Psoas muscle (tissue), 8 donors: Measurements from ENCODE around the gene EPHB2. TPM values are rescaled to one million over a fixed set of nuclear protein-coding genes. Genes with fewer than 3 reads are reported as not detected.
A peak's percentile ranks its signal among the peaks of the same experiment; 100 is the strongest.
"Not testable (repeated sequence)": the region's sequence is repeated elsewhere in the genome, so short reads cannot be mapped to it uniquely, and the experiment has no call there.

Experiments
- ATAC-seq, 4 donors: fragments of 200-7000 bp; cut with Tn5 transposase; one replicate each; pipeline ENCODE4 v1.9.1; 2020; ENCODE audit warnings: moderate library complexity in 3 of 4, mild to moderate bottlenecking in 2 of 4
- DNase-seq, 2 donors: peaks; one replicate each; pipeline ENCODE4 v3.0.0-alpha.2; 2020
- H3K27ac ChIP-seq: fragments of 200-600 bp; one replicate; pipeline ENCODE4 v1.8.0; 2022
- H3K27me3 ChIP-seq, 3 donors: fragments of 200-600 bp in 1 of 3; one replicate each; pipeline versions ENCODE4 v1.6.1 to v1.8.0; 2013 to 2022; ENCODE audit warnings: low read length in 2 of 3, mild to moderate bottlenecking in 2 of 3, moderate library complexity in 1 of 3; ENCODE audit not compliant: insufficient read depth in 3 of 3
- H3K36me3 ChIP-seq, 2 donors: fragments of 200-600 bp in 1 of 2; one replicate each; pipeline versions ENCODE4 v1.6.1 to v1.8.0; 2013 to 2022; ENCODE audit warnings: low read depth in 1 of 2, mild to moderate bottlenecking in 1 of 2, moderate library complexity in 1 of 2; ENCODE audit not compliant: insufficient read depth in 1 of 2
- H3K4me1 ChIP-seq: fragments of 200-600 bp; one replicate; pipeline ENCODE4 v1.8.0; 2022
- H3K4me3 ChIP-seq: fragments of 200-600 bp; one replicate; pipeline ENCODE4 v1.8.0; 2022; ENCODE audit warnings: mild to moderate bottlenecking
- H3K9me3 ChIP-seq: fragments of 200-600 bp; one replicate; pipeline ENCODE4 v1.8.0; 2022
- WGBS, 3 donors: extraction: QIAGEN DNeasy Blood & Tissue Kit; methylation state at CpG; one replicate each; pipeline versions ENCODE4 v1.1.6 to v1.1.7; 2013; 5-methylcytosine and 5-hydroxymethylcytosine counted together
- intact Hi-C, 2 donors: fragments of 100-400 bp; cut with DNase I; formaldehyde crosslinking; loops; one replicate each; pipeline versions ENCODE4 v1.11.0 to v1.14.2; 2022
- polyA plus RNA-seq, 3 donors: library from polyadenylated mRNA; stranded (reverse); fragments of 200-250 nt; gene quantifications; one replicate each; pipeline ENCODE4 v1.2.3, GENCODE V29; 2013
- total RNA-seq, 4 donors: library from RNA; stranded (reverse); fragmentation: NEBNext Ultra II Directional in 2 of 4; extraction: Animal tissue kit (Norgen Biotek cat#: 25700) in 2 of 4; gene quantifications; one replicate each; pipeline versions ENCODE4 v1.2.1 to v1.2.4, GENCODE V29; 2021 to 2023
- TF ChIP-seq, protein P1 (sequence below): fragments of 200-600 bp; IDR thresholded peaks from one replicate; pipeline ENCODE4 v1.8.0; 2022; ENCODE audit warnings: antibody characterized with exemption
- donor health status: healthy with polysubstance abuse.
- donor health status: DM: no; HTN: no; CAD: no; lungs with moderate emphysema.
- donor health status: Bipolar disorder and iron deficiency.
- donor health status: healthy.
- donor health status: DM: yes; HTN: yes; CAD: no.
- donor health status: DM: no; HTN: no; CAD: no.
- donor health status: DM: no; HTN: no; CAD: no.
- donor health status: DM: yes; HTN: yes; CAD: no.

The EPHB2 gene
- total and polyA plus RNA-seq, 7 donors: 0.06 to 2.1 (median 0.48) TPM; not detected in 1

DNA sequence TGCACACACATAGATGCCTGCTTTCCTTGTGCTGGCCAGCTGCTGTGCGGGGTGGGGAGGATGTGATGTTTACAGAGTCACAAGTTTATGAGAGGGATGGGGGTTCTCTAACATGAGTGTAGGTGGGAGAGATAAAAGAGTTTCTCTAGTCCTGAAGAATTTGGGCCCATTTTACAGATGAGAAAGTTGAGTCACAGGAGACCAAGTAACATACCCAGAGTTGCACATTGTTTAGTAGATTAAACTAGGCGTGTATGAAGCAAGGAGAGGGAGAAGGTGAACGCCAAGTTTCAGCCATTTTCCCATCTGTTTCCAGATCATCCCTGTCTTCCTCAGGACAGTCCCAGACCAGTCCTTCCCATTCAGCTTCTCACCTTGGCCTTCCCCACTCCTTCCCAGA, 126.7 kb downstream of the EPHB2 start:
- peaks cover 0 to 14% (median 5%) of the 10 kb centered on the region in 3 donors for H3K27me3 ChIP-seq
- H3K9me3 ChIP-seq: no peaks in the 10 kb centered on the region
- H3K27ac ChIP-seq: no peak overlapping the region
- TF ChIP-seq, protein P1, sequence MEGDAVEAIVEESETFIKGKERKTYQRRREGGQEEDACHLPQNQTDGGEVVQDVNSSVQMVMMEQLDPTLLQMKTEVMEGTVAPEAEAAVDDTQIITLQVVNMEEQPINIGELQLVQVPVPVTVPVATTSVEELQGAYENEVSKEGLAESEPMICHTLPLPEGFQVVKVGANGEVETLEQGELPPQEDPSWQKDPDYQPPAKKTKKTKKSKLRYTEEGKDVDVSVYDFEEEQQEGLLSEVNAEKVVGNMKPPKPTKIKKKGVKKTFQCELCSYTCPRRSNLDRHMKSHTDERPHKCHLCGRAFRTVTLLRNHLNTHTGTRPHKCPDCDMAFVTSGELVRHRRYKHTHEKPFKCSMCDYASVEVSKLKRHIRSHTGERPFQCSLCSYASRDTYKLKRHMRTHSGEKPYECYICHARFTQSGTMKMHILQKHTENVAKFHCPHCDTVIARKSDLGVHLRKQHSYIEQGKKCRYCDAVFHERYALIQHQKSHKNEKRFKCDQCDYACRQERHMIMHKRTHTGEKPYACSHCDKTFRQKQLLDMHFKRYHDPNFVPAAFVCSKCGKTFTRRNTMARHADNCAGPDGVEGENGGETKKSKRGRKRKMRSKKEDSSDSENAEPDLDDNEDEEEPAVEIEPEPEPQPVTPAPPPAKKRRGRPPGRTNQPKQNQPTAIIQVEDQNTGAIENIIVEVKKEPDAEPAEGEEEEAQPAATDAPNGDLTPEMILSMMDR: no peak
- no peak overlapping the region for H3K4me3 ChIP-seq
- intact Hi-C loops: no loop called here
- no peaks in the 10 kb centered on the region for H3K36me3 ChIP-seq
- ATAC-seq: no peak
- WGBS, 3 donors: 91 to 97% (median 94%) methylated on average over 3 of the region's 3 CpGs
- H3K4me1 ChIP-seq: no peaks in the 10 kb centered on the region
- no peak for DNase-seq

DNA sequence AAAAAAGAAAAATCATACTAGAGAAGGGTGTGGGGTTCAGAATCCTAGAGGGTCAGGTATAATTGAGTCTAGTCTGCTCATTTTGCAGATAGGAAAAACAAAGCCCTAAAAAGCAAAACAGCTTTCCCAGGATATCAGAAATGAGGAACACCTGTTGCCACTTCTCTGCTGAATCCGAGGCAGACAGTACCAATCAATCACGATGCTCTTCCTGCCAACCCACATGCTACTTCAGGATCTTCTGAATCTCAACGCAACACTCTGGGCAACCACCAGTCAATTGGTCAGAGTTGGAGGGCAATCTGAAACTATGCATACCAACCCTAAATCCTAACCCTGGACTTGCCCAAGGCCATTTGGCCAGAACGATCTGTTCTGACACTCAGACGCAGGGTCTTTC, 128.3 kb downstream of the EPHB2 start:
- TF ChIP-seq, protein P1: no peak
- Histone ChIP-seq H3K36me3 (no peaks in the 10 kb centered on the region), H3K9me3 (no peaks in the 10 kb centered on the region), H3K27me3 (peaks cover 0 to 21% (median 9%) of the 10 kb centered on the region in 3 donors), H3K27ac (no peak overlapping the region), H3K4me1 (no peaks in the 10 kb centered on the region), H3K4me3 (no peak overlapping the region)
- 37 to 51% (median 38%) methylated on average over 5 of the region's 5 CpGs for WGBS, 3 donors
- ATAC-seq (no peak), DNase-seq (no peak)
- intact Hi-C loops: no loop called here

DNA sequence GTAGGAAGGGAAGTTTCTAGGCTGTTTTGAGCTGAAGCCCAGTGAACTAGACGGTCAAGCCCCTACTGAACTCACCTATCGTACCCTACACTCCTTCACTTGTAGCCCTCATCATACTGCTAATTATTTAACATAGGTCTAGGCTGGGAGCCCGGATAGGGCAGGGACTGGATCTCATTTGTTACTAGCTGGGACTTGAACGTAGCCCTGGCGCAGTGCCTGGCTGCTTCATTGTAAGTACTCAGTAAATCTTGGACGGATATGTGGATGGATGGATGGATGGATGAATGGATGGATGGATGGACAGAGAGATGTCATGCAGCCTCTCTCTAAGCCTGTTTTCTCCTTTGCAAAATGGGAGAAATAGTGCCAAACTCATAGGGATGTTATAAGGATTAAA, 129.2 kb downstream of the EPHB2 start:
- Histone ChIP-seq H3K9me3 (no peaks in the 10 kb centered on the region), H3K27ac (no peak overlapping the region), H3K27me3 (peaks cover 0 to 21% (median 9%) of the 10 kb centered on the region in 3 donors), H3K4me3 (no peak overlapping the region), H3K36me3 (no peaks in the 10 kb centered on the region), H3K4me1 (no peaks in the 10 kb centered on the region)
- no peak for DNase-seq
- WGBS, 3 donors: 79 to 90% (median 83%) methylated on average over 6 of the region's 6 CpGs
- intact Hi-C loops: no loop called here
- no peak for ATAC-seq
- TF ChIP-seq, protein P1: no peak

DNA sequence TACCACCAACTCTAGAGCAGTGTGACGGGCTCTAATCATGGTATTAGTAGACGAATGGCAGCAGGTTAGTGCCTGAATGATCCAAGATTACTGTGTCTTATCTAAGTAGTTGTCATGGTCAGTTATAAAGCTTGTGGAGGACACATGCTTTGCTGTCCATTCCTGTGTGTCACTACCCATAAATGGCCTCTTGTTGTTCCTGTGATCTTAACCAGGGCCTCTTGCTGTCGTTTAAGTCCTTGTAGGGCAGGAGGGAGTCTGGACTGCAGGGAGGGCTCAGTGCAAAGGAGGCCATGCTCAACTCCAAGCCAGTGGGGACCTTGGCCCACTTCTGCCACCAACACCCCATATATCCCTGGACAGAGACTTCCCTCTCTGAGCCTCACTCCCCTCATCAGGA, 130.5 kb downstream of the EPHB2 start:
- Histone ChIP-seq H3K9me3 (no peaks in the 10 kb centered on the region), H3K4me3 (no peak overlapping the region), H3K27me3 (peaks cover 0 to 21% (median 9%) of the 10 kb centered on the region in 3 donors), H3K36me3 (no peaks in the 10 kb centered on the region), H3K27ac (no peak overlapping the region), H3K4me1 (no peaks in the 10 kb centered on the region)
- WGBS, 3 donors: 54 to 76% (median 68%) methylated on average over 3 of the region's 3 CpGs
- intact Hi-C loops: no loop called here
- DNase-seq (no peak), ATAC-seq (no peak)
- TF ChIP-seq, protein P1: no peak

DNA sequence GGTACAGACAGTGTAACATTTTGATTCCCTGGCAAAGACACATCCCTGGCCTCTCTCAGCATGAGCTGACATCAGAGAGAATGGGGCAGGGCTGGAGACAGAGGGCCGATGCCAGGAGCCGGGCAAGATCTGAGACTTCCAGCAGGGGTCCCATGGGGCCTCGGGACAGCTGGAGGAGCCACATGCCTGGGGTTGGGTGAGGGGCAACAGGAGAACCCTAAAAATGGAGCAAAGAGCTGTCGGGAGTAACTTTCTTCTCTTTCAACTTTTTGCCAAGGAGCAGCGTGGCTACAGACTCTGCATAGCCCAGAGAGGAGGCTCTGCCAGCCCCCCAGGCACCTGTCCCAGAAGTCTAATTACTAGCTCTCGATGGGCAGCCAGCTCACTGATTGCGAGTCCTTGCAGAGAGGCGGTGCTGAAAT, 131.2 kb downstream of the EPHB2 start:
- Histone ChIP-seq H3K27ac (no peak overlapping the region), H3K4me1 (no peaks in the 10 kb centered on the region), H3K36me3 (no peaks in the 10 kb centered on the region), H3K9me3 (no peaks in the 10 kb centered on the region), H3K4me3 (no peak overlapping the region), H3K27me3 (peaks cover 0 to 21% (median 9%) of the 10 kb centered on the region in 3 donors)
- intact Hi-C loops: no loop called here
- DNase-seq: peak; percentile 28 to 36
- 10 to 32% (median 15%) methylated on average over 8 of the region's 8 CpGs for WGBS, 3 donors
- ATAC-seq: no peak
- TF ChIP-seq, protein P1: no peak

DNA sequence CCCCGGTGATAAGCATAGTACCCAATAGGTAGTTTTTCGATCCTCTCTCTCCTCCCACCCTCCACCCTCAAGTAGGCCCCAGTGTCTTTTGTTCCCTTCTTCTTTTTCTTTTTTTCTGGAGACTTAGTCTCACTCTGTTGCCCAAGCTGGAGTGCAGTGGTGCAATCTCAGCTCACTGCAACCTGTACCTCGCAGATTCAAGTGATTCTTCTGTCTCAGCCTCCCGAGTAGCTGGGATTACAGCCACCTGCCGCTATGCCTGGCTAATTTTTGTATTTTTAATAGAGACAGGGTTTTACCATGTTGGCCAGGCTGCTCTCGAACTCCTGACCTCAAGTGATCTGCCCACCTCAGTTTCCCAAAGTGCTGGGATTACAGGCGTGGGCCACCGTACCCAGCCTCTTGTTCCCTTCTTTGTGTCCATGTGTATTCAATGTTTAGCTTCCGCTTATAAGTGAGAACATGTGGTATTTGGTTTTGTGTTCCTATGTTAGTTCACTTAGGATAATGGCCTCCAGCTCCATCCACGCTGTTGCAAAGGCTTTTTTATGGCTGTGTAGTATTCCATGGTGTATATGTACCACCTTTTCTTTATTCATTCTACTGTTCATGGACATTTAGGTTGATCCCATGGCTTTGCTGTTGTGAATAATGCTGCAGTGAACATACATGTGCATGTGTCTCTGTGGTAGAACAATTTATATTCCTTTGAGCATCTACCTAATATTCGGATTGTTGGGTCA, 133.0 kb downstream of the EPHB2 start:
- peak in 1 of 2 donors; percentile 4 for DNase-seq
- H3K9me3 ChIP-seq, H3K36me3 ChIP-seq, H3K27ac ChIP-seq, H3K4me3 ChIP-seq, H3K4me1 ChIP-seq, intact Hi-C loops, ATAC-seq: not testable (repeated sequence)
- WGBS, 3 donors: 89 to 93% (median 91%) methylated on average over 11 of the region's 11 CpGs
- H3K27me3 ChIP-seq: peaks cover 0 to 21% (median 12%) of the 10 kb centered on the region in 3 donors
